Smooth muscle cell (in vitro differentiated cells): ENCODE results near the gene PRKCB. TPM values are rescaled to one million over a fixed set of nuclear protein-coding genes. Genes with fewer than 3 reads are reported as not detected.

Source experiments
- DNase-seq: peaks from one replicate; lab custom pipeline; 2025; ENCODE audit not compliant: unreplicated experiment; lab: John Stamatoyannopoulos, UW
- H2AFZ ChIP-seq: fragments of 200-600 bp; sonication (generic); 2 replicates; pipeline ENCODE4 v1.6.0; 2016; ENCODE audit warnings: antibody characterized with exemption, low read depth, mild to moderate bottlenecking
- H3F3A ChIP-seq: fragments of 200-600 bp; sonication (generic); 2 replicates; pipeline ENCODE4 v1.6.0; 2017; ENCODE audit warnings: antibody characterized with exemption, low read depth
- H3K27ac ChIP-seq: fragments of 200-600 bp; sonication (generic); 2 replicates; pipeline ENCODE4 v1.5.1; 2016; ENCODE audit warnings: low read depth, mild to moderate bottlenecking
- H3K27me3 ChIP-seq: fragments of 200-600 bp; sonication (generic); 2 replicates; pipeline ENCODE4 v1.6.1; 2016; ENCODE audit warnings: low read depth, mild to moderate bottlenecking
- H3K36me3 ChIP-seq: fragments of 200-600 bp; sonication (generic); 2 replicates; pipeline ENCODE4 v1.5.1; 2016; ENCODE audit warnings: low read depth
- H3K4me1 ChIP-seq: fragments of 200-600 bp; sonication (generic); 2 replicates; pipeline ENCODE4 v1.5.1; 2016; ENCODE audit warnings: low read depth
- H3K4me2 ChIP-seq: fragments of 200-600 bp; sonication (generic); 2 replicates; pipeline ENCODE4 v1.6.0; 2016; ENCODE audit warnings: mild to moderate bottlenecking
- H3K4me3 ChIP-seq: fragments of 200-600 bp; sonication (generic); 2 replicates; pipeline ENCODE4 v1.5.1; 2016; ENCODE audit warnings: mild to moderate bottlenecking
- H3K79me2 ChIP-seq: fragments of 200-600 bp; sonication (generic); 2 replicates; pipeline ENCODE4 v1.6.0; 2016; ENCODE audit warnings: low read depth, mild to moderate bottlenecking
- H3K9ac ChIP-seq: fragments of 200-600 bp; sonication (generic); 2 replicates; pipeline ENCODE4 v1.6.0; 2016; ENCODE audit warnings: low read depth
- H3K9me3 ChIP-seq: fragments of 200-600 bp; sonication (generic); replicated peaks from 2 replicates; pipeline ENCODE4 v1.5.1; 2016; ENCODE audit warnings: low read depth
- H4K20me1 ChIP-seq: fragments of 200-600 bp; sonication (generic); 2 replicates; pipeline ENCODE4 v1.6.0; 2016; ENCODE audit warnings: low read depth
- WGBS: methylation state at CpG from one replicate; pipeline ENCODE4 v1.1.7; 2016; ENCODE audit warnings: low lambda C conversion rate; 5-methylcytosine and 5-hydroxymethylcytosine counted together
- polyA plus RNA-seq: library from polyadenylated mRNA; unstranded; fragments of >200 nt; fragmentation: Nextera tagmentation; extraction: Ambion mirVana; gene quantifications from 2 replicates; pipeline ENCODE4 v1.2.1, GENCODE V29; 2016
- total RNA-seq: library from RNA; depleted of rRNA; stranded (reverse); fragments of >200 nt; gene quantifications from 2 replicates; pipeline ENCODE4 v1.2.3, GENCODE V29; 2014
- TF ChIP-seq, protein P1 (sequence below): fragments of 200-600 bp; sonication (generic); IDR thresholded peaks from 2 replicates; pipeline ENCODE4 v1.5.1; 2017; ENCODE audit warnings: borderline replicate concordance, mild to moderate bottlenecking, antibody characterized with exemption; ENCODE audit not compliant: insufficient read depth, poor library complexity, severe bottlenecking

PRKCB gene
- total and polyA plus RNA-seq, 2 experiments from 2014 or later, result 0.36 TPM; not detected in 1

DNA sequence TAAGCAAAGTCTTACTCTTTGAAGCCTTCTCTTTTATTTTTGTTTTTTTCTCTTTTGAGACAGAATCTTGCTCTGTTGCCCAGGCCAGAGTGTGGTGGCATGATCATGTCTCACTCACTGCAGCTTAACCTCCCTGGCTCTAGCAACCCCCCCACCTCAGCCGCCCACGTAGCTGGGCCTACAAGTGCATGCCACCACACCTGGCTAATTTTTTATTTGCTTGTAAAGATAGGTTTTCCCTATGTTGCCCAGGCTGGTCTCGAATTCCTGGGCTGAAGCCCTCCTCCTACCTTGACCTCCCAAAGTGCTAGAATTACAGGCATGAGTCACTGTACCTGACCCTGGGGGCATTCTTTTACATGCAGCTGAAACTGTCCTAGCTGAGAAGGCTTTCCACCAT lies 154.7 kb downstream of the PRKCB start:
- H3K4me2 ChIP-seq, result no peak overlapping the region
- no peak for DNase-seq
- H3K9ac ChIP-seq, result no peak overlapping the region
- H3K36me3 ChIP-seq, result no peaks in the 10 kb centered on the region
- H3K4me1 ChIP-seq, result no peaks in the 10 kb centered on the region
- H3K9me3 ChIP-seq, result no peaks in the 10 kb centered on the region
- 69% methylated on average over 3 of the region's 3 CpGs for WGBS
- H3K27ac ChIP-seq, result no peak overlapping the region
- H4K20me1 ChIP-seq, result no peaks in the 10 kb centered on the region
- TF ChIP-seq, protein P1, sequence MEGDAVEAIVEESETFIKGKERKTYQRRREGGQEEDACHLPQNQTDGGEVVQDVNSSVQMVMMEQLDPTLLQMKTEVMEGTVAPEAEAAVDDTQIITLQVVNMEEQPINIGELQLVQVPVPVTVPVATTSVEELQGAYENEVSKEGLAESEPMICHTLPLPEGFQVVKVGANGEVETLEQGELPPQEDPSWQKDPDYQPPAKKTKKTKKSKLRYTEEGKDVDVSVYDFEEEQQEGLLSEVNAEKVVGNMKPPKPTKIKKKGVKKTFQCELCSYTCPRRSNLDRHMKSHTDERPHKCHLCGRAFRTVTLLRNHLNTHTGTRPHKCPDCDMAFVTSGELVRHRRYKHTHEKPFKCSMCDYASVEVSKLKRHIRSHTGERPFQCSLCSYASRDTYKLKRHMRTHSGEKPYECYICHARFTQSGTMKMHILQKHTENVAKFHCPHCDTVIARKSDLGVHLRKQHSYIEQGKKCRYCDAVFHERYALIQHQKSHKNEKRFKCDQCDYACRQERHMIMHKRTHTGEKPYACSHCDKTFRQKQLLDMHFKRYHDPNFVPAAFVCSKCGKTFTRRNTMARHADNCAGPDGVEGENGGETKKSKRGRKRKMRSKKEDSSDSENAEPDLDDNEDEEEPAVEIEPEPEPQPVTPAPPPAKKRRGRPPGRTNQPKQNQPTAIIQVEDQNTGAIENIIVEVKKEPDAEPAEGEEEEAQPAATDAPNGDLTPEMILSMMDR, result no peak
- no peaks in the 10 kb centered on the region for H3K79me2 ChIP-seq
- H3K4me3 ChIP-seq, result no peak overlapping the region
- no peaks in the 10 kb centered on the region for H3F3A ChIP-seq
- H2AFZ ChIP-seq, result no peak overlapping the region
- H3K27me3 ChIP-seq, result no peaks in the 10 kb centered on the region

GRCh38 chr16:23991066-23991465 lies 155.3 kb downstream of the PRKCB start:
- no peak for DNase-seq
- H3K4me2 ChIP-seq, result no peak overlapping the region
- no peaks in the 10 kb centered on the region for H3K9me3 ChIP-seq
- no peaks in the 10 kb centered on the region for H3F3A ChIP-seq
- no peaks in the 10 kb centered on the region for H3K27me3 ChIP-seq
- no peak overlapping the region for H3K9ac ChIP-seq
- no peak overlapping the region for H3K27ac ChIP-seq
- no peaks in the 10 kb centered on the region for H4K20me1 ChIP-seq
- no peaks in the 10 kb centered on the region for H3K4me1 ChIP-seq
- no peaks in the 10 kb centered on the region for H3K36me3 ChIP-seq
- TF ChIP-seq, protein P1, result no peak
- no peak overlapping the region for H3K4me3 ChIP-seq
- no peak overlapping the region for H2AFZ ChIP-seq
- no peaks in the 10 kb centered on the region for H3K79me2 ChIP-seq

GRCh38 chr16:23994615-23995014 lies 158.8 kb downstream of the PRKCB start:
- H3F3A ChIP-seq, result no peaks in the 10 kb centered on the region
- no peaks in the 10 kb centered on the region for H3K36me3 ChIP-seq
- WGBS, result 58% methylated on average over 1 of the region's 1 CpG
- DNase-seq, result no peak
- no peak overlapping the region for H3K4me2 ChIP-seq
- no peak overlapping the region for H2AFZ ChIP-seq
- no peak overlapping the region for H3K27ac ChIP-seq
- H3K27me3 ChIP-seq, result no peaks in the 10 kb centered on the region
- H3K4me1 ChIP-seq, result no peaks in the 10 kb centered on the region
- H3K9ac ChIP-seq, result no peak overlapping the region
- H4K20me1 ChIP-seq, result no peaks in the 10 kb centered on the region
- no peaks in the 10 kb centered on the region for H3K79me2 ChIP-seq
- TF ChIP-seq, protein P1, result no peak
- no peak overlapping the region for H3K4me3 ChIP-seq
- no peaks in the 10 kb centered on the region for H3K9me3 ChIP-seq

DNA sequence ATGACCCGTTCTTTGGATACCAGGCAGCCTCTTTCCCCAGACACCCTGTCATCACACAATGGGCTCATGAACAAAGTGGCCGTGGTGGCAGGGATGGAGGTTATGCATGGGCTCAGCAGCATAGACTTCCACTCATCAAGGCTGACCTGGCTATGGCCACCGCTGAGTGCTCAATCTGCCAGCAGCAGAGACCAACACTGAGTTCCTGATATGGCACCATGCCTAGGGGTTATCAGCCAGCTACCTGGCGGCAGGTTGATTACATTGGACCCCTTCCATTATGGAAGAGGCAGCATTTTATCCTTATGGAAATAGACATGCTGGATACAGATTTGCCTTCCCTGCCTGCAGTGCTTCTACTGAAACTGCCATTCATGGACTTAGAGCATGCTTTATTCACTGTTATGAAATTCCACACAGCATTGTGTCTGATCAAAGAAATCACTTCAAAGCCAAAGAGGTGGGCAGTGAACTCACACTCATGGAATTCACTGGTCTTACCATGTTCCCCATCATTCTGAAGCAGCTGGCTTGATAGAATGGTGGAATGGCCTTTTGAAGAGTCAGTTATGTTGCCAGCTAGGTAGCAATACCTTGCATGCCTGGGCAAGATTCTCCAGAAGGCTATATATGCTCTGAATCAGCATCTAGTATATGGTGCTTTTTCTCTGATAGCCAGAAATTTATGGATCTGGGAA lies 160.6 kb downstream of the PRKCB start:
- Histone ChIP-seq H3K4me3 (no peak overlapping the region), H3K4me2 (no peak overlapping the region), H3K4me1 (no peaks in the 10 kb centered on the region), H3K79me2 (no peaks in the 10 kb centered on the region), H4K20me1 (no peaks in the 10 kb centered on the region), H2AFZ (no peak overlapping the region), H3K9me3 (no peaks in the 10 kb centered on the region), H3K27me3 (peaks cover 8% of the 10 kb centered on the region), H3K9ac (no peak overlapping the region), H3F3A (no peaks in the 10 kb centered on the region), H3K27ac (no peak overlapping the region), H3K36me3 (no peaks in the 10 kb centered on the region)
- TF ChIP-seq, protein P1, result no peak
- DNase-seq, result no peak
- 88% methylated on average over 4 of the region's 4 CpGs for WGBS
